OCI-LY7 (cell line): ENCODE data around the gene MFAP1.

ENCODE experiments used
- EZH2phosphoT487 ChIP-seq: fragments of 200-600 bp; sonication (generic); IDR thresholded peaks from 2 replicates; pipeline ENCODE4 v1.6.1; 2018; ENCODE audit warnings: low read depth, borderline replicate concordance, mild to moderate bottlenecking, mixed run types, antibody characterized with exemption, low read length, moderate library complexity, mixed read lengths
- TF ChIP-seq, protein P1 (sequence below): fragments of 200-600 bp; sonication (generic); conservative IDR thresholded peaks from 2 replicates; pipeline ENCODE4 v1.5.1; 2014; ENCODE audit warnings: mild to moderate bottlenecking, antibody characterized with exemption, low read length, moderate library complexity, mixed read lengths

DNA sequence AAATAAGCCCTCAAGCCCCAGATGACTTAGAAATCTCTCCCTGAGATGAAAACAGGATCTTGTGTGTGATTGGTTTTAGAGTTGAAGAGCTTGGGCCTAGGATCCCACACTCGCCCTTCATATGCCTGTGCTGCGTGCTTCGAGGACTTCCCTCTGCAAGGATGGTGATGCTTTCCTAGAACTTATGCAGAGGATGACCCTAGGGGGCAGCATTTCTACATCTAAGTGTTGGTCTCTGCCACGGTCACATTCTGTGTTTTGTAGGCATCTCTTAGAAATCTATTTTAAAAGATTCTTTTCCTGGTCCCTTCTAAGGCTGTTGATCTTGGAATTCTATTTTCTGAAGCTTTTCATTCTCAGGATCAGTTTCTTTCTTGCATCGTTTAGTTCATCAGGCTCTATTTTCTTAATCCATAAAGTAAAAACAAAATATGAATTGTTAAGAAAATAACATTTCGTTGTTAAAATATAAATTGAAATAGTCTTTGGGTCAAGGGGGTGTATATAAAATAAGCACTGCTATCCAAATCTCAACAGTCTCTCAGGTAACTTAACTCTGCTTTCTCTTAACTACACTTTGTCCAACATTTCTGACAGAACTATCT lies 48.0 kb upstream of the MFAP1 start:
- TF ChIP-seq, protein P1, sequence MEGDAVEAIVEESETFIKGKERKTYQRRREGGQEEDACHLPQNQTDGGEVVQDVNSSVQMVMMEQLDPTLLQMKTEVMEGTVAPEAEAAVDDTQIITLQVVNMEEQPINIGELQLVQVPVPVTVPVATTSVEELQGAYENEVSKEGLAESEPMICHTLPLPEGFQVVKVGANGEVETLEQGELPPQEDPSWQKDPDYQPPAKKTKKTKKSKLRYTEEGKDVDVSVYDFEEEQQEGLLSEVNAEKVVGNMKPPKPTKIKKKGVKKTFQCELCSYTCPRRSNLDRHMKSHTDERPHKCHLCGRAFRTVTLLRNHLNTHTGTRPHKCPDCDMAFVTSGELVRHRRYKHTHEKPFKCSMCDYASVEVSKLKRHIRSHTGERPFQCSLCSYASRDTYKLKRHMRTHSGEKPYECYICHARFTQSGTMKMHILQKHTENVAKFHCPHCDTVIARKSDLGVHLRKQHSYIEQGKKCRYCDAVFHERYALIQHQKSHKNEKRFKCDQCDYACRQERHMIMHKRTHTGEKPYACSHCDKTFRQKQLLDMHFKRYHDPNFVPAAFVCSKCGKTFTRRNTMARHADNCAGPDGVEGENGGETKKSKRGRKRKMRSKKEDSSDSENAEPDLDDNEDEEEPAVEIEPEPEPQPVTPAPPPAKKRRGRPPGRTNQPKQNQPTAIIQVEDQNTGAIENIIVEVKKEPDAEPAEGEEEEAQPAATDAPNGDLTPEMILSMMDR, result peak; percentile 80
- no peak for TF ChIP-seq EZH2phosphoT487
